Heart left ventricle (tissue), 13 donors: ENCODE results near the gene RGS6.

Experiments
- POLR2A ChIP-seq, 2 donors: fragments of 450-650 bp; IDR thresholded peaks; one replicate each; pipeline ENCODE4 v1.6.1; 2017; ENCODE audit warnings: antibody characterized with exemption in 2 of 2, mild to moderate bottlenecking in 2 of 2, moderate library complexity in 2 of 2
- TF ChIP-seq, protein P1 (sequence below), 12 donors: fragments of 200-600 bp; sonication (generic) in 4 of 12; IDR thresholded peaks; one replicate each; pipeline versions ENCODE4 v1.5.0 to v1.8.0; 2018 to 2022; ENCODE audit warnings: antibody characterized with exemption in 12 of 12, mild to moderate bottlenecking in 5 of 12
- donor health status: ischemic (EF 13 %, LVEDD 7.1; RV severe dilation, severe dysfunction).
- donor health status: DM: no; HTN: yes; CAD: no.
- donor health status: DM: no; HTN: no; CAD: no.
- donor health status: ischemic (EF 25% LVEDD 6.9; RV normal size, moderate dysfunction).
- donor health status: ischemic (EF 25% LVEDD 5.7; RV mildly dilated, moderate dysfunction).
- donor health status: ischemic (EF 35%, LVEDD 5.7; RV mildly dilated, moderate dysfunction).
- donor health status: nonischemic (EF 11% LVEDD 7.7; RV severe dilation, severe dysfunction).
- donor health status: DM: yes; HTN: yes; CAD: no.
- donor health status: PGD.
- donor health status: ischemic (EF 29% LVEDD 5.4; RV normal size, mild dysfunction).
- donor health status: nonischemic (EF 23%, LVEDD 6.1; RV moderate dilation, normal function).

GRCh38 chr14:72488514-72488913, 556.3 kb downstream of the RGS6 start:
- no peak for TF ChIP-seq POLR2A (IDR thresholded peaks at IDR 0.05)
- TF ChIP-seq, protein P1, sequence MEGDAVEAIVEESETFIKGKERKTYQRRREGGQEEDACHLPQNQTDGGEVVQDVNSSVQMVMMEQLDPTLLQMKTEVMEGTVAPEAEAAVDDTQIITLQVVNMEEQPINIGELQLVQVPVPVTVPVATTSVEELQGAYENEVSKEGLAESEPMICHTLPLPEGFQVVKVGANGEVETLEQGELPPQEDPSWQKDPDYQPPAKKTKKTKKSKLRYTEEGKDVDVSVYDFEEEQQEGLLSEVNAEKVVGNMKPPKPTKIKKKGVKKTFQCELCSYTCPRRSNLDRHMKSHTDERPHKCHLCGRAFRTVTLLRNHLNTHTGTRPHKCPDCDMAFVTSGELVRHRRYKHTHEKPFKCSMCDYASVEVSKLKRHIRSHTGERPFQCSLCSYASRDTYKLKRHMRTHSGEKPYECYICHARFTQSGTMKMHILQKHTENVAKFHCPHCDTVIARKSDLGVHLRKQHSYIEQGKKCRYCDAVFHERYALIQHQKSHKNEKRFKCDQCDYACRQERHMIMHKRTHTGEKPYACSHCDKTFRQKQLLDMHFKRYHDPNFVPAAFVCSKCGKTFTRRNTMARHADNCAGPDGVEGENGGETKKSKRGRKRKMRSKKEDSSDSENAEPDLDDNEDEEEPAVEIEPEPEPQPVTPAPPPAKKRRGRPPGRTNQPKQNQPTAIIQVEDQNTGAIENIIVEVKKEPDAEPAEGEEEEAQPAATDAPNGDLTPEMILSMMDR (IDR thresholded peaks at IDR 0.05): no peak
